ENCODE results near the gene SHISA3.

SHISA3 gene

DNA sequence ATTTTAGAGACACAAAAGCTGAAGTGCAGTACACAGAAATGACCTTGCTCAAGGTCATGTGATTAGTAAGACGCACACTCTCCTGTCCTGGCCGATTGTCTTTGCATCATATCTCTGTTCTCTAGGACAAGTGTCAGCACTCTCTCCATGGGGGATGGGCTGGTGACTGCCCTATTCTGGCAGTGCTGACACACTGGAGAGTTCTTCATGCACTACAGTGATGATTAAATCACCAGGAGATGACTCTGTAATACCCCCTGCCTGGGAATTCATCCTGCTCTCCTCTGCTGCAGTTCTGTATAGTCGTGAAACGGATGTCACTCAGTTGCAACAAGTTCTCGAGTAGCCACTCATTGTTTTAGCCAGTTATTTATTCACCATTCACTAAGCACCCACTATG is 5.3 kb upstream of the SHISA3 start:
- DNase-seq (ENCODE audit: low read depth), result no peak

DNA sequence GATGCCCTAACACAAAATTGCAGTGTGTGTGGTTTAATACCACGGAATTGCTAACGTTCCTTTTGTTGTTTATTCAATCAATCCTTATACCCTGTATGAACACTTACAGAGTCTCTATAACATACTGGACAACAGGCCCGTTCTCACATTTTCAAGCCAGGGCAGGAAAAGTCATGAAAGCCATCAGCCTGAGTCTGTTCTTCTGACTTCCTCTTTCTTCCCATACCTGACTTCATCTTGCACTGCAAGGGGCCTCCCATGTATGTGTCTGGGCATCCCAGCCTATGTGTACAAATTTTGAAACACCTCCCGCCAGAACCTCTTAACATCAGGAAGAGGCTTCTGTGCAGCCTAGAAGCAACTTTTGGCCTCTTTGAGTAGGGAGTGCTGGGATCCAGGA is 4.9 kb upstream of the SHISA3 start:
- DNase-seq (ENCODE audit: low read depth), result no peak

- no peak for DNase-seq (ENCODE audit: low read depth)
Observed at GRCh38 chr4:42395595-42395994, 1.7 kb upstream of the SHISA3 start.

GRCh38 chr4:42396361-42396751 is 932 bp upstream of the SHISA3 start:
- DNase-seq (ENCODE audit: low read depth), result no peak

GRCh38 chr4:42397635-42398170 is 415 bp downstream of the SHISA3 start:
- no peak for DNase-seq (ENCODE audit: low read depth)

DNA sequence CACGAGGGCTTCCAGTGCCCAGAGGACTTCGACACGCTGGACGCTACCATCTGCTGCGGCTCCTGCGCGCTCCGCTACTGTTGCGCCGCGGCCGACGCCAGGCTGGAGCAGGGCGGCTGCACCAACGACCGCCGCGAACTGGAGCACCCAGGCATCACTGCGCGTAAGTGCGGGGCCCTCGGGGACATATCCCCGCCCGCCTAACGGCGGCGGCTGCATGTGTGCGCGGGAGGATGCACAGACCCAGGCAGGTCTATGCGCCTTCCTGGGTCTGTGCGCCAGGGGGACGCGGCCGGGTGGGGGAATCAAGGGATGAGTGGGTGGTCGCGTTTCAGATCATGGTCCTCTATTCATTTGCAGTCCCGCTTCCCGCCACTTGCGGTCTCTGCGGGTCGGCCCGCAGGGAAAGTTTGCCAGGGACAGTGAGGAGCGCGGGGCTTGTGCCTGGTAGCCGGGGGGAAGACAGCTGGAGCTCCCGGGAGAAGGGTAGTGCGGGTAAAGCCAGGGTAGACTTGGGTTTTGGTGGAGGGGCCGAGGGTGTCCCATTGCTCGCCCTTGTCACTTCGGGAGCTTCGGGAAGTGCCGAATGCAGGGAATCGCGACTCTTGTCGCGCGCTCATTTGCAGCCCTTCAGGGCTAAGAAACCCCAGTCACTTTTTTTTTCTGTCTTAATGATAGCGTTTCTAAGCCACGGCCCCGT is 1.0 kb downstream of the SHISA3 start:
- DNase-seq (ENCODE audit: low read depth), result no peak

- no peak for DNase-seq (ENCODE audit: low read depth)
Observed at GRCh38 chr4:42398871-42399331, 1.6 kb downstream of the SHISA3 start.

DNA sequence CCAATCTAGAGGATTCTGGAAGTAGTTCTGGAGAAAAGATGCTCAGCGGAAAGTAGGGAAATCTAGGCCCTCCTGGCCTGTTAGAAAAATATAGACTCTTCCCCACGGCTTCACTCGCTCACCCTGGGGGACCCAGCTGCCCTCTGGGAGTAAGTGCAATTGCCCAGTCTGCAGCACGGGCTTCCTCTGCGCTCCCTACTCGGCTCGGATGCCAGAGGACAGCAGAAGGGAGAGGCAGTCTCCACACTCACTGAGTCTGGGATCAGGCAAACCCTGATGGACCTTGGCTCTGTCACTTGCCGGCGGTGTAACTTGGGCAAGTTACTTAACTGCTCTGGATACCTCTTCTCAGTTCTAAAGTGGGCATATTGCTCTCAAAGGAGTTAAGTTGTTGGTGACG is 2.1 kb downstream of the SHISA3 start:
- no peak for DNase-seq (ENCODE audit: low read depth)

GRCh38 chr4:42401171-42401570 is 3.9 kb downstream of the SHISA3 start:
- no peak for DNase-seq (ENCODE audit: low read depth)

DNA sequence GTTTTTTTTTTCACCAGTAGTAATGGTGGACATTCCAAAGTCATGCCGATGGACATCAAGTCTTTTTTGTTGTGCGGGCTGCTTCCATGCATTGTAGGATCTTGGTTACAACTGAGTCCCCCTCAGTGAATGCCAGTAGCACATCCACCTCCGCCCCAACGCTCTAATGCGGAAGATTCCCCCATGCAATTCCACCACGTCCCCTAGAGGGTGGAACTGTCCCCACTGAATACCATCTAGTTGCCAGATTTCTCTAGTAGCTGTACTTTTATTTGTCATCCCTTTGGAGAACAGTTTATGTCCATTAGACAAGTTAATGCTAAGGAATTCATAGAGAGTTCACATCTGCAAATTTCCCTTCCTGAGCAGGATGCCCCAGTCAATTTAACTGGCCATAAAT is 6.7 kb downstream of the SHISA3 start:
- no peak for DNase-seq (ENCODE audit: low read depth)

GRCh38 chr4:42410446-42410845 is 13.2 kb downstream of the SHISA3 start:
- DNase-seq (ENCODE audit: low read depth), result no peak

DNA sequence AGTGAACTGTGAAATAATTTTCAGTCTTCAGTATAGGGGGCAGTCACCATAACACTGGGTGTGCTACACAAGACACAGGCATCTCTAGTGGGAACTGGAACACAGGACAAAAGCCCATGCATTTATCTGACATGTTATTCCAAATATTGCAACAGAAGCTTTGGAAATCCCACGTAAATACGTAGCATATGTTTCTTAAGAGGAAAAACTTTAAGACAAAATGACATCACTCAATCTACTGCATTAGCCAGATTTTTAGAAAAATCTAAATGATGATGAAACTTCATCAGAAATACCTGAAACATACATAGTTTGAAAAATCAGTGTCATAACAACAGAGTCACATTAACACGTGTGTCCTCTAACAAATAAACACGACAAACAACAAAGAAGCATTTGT is 14.5 kb downstream of the SHISA3 start:
- DNase-seq (ENCODE audit: low read depth), result no peak

- DNase-seq (ENCODE audit: low read depth), result no peak
Observed at GRCh38 chr4:42412251-42412650, 15.0 kb downstream of the SHISA3 start.

DNA sequence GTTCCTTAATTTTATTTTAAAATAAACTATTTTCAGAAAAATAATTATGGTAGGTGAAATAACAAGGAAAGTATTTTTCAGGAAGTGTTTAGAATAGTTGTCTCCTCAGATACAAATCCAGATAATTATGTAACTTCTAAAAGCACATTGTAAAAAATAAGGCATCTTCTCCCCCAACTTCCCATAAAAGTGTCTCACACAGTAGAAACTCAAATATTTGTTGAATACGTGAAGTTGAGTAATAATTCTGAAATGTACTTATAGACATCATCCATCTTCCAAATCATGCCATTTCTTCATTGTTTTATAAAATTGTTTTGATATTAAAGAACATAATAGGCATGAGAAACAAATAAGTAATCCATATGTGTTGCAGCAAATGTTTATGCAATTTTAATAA is 18.0 kb downstream of the SHISA3 start:
- no peak for DNase-seq (ENCODE audit: low read depth)

DNA sequence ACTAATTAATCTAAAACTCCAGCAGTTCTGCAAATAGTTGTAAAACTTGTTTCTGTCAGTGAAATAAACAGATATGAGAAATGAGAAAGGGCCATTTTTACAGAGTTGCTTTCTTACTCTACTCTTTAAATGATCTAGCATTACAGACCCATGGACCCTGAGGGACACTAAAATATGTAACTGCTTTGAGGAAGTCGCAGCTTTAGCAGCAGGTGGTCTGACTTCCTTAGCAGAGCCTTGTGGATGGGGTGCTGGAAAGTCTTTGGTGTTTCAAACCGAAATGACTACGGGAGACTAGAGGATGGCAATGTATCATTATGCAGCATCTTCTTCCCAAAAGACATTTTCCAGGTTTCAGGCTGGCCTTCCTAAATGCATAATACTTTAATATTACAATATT is 18.7 kb downstream of the SHISA3 start:
- DNase-seq (ENCODE audit: low read depth), result no peak

- DNase-seq (ENCODE audit: low read depth), result no peak
Observed at GRCh38 chr4:42417550-42417949, 20.3 kb downstream of the SHISA3 start.

GRCh38 chr4:42420140-42420539 is 22.9 kb downstream of the SHISA3 start:
- no peak for DNase-seq (ENCODE audit: low read depth)

- DNase-seq (ENCODE audit: low read depth), result no peak
Observed at GRCh38 chr4:42425146-42426065, 28.1 kb downstream of the SHISA3 start.

DNA sequence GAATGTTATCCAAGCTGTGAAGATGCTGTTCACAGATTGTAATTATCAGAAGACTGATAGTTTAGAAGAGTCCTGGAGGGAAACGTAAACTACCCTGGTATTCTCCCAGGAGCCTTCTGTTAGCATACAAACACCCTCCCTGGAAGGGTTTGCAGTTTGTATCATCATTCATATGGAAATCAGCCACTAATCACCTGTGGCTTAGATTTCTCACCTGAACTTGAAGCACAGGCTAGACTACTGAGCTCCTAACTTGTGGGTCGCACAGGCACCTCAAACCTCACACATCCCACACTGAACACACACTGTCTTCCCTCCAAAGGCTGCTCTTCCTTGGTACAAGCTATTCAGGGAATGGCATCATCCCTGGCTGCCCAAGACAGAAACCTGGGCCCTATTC is 30.7 kb downstream of the SHISA3 start:
- no peak for DNase-seq (ENCODE audit: low read depth)

DNA sequence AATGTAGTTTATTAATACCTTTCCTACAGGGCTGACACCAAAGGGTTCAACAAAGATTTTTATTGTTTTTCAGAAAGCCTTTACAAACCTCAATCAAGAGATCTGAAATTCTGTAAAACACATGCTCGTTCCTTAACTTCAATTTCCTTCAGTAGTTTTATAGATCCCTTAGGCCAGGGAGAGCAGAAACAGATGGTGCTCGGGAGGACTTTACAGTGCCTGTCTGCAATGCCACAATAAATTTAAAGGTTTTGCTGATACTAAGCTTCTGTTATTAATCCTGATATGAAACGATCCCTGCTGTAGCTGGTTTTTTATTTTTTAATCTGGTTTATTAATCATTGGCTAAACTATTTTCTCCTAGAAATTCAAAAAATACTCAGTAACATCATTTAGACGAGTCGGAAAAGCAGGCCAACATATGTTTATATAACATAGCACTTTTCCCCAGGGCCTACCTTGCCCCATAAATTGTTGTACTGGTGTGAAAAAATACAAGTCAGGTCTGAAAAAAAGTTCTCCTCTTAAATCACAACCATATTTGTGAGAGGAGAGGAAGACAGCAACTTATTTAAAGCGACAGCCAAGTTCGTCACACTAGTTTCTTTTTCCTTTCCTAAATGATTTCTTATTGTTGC is 39.8 kb downstream of the SHISA3 start:
- no peak for DNase-seq (ENCODE audit: low read depth)

DNA sequence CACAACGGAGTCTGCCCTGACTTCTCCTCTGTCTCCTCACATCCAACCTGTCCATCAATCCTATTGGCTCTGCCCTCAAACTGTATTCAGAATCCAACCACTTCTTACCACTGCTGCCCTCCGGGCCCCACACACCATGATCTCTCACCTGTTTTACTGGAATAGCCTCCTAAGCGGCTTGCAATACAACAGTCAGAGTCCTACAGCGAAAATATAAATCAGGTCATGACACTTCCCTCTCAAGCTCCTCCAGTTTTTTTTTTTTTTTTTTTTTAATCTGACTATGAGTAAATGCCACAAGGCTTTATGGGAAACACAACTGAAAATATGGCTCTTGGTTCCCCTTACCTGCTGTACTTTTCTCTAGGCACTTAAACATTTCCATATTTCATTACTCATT is 42.8 kb downstream of the SHISA3 start:
- DNase-seq (ENCODE audit: low read depth), result no peak

DNA sequence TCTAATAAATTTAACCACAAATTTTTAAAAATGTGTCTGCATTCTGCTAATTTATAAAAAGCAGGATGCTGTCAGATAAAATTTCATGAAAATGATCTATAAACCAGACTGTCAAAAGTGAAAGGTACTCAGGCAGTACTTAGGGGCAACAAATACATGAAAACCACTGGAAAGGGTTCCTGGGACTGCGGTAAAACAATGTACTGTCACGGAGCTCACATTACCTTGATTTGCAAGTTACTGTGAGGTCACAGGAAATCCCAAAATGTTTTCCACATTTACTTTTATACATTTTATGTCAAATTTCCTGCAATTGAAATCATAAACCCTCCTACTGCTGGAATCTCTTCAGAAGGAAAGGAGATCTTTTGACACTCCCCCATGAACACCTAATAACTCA is 45.3 kb downstream of the SHISA3 start:
- no peak for DNase-seq (ENCODE audit: low read depth)

DNA sequence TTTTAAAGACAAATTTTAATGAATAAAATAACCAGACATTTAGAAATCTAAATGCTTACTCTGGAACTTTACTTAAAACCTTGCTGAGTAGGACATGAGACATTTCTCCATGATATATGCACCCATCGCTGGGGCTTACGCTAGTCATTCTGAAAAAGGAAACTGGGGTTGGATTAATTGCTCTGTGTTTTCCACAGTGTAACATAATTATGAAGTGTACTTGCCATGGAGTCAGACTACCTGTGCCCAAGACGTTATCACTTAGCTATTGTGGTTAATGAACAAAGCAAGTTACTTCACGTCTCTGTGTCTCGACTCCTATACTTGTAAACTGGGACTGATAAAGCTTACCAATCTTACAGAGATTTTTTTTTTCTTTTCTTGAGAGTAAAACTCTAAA is 47.8 kb downstream of the SHISA3 start:
- DNase-seq (ENCODE audit: low read depth), result no peak
